ENCODE measurements around the gene SGCA.

GRCh38 chr17:50132104-50132794, 33.6 kb upstream of the SGCA start:
- TF ChIP-seq POLR2A (IDR thresholded peaks at IDR 0.05) (no peak), CTCF (IDR thresholded peaks at IDR 0.05) (no peak)
